Astrocyte of the cerebellum (primary cell): ENCODE data around the gene MBD3L1.

Experiments
- DNase-seq: peaks from one replicate; pipeline ENCODE4 v3.0.0-alpha.2; 2011; ENCODE audit warnings: low read depth
- H3K4me3 ChIP-seq: 2 replicates; pipeline ENCODE4 v1.5.1; 2011; ENCODE audit warnings: mild to moderate bottlenecking, low read depth, low read length, moderate library complexity
- CTCF ChIP-seq: IDR thresholded peaks from 2 replicates; pipeline ENCODE4 v1.5.1; 2012; ENCODE audit warnings: low read length, low read depth, moderate library complexity, mild to moderate bottlenecking; ENCODE audit errors: missing control alignments
- in situ Hi-C: cut with HindIII; loops from 2 replicates; pipeline ENCODE4 v1.10.0; 2017; ENCODE audit warnings: low sequenced_read_pairs

Gene MBD3L1

GRCh38 chr19:8835877-8836276 lies 3.7 kb downstream of the MBD3L1 start:
- no peak for DNase-seq
- no peak overlapping the region for H3K4me3 ChIP-seq
- in situ Hi-C loops = no loop called here
- TF ChIP-seq CTCF = no peak

GRCh38 chr19:8840708-8841107 lies 8.5 kb downstream of the MBD3L1 start:
- in situ Hi-C loops = no loop called here
- no peak overlapping the region for H3K4me3 ChIP-seq
- no peak for TF ChIP-seq CTCF
- no peak for DNase-seq

GRCh38 chr19:8846819-8847218 lies 14.6 kb downstream of the MBD3L1 start:
- no peak overlapping the region for H3K4me3 ChIP-seq
- in situ Hi-C loops = no loop called here
- no peak for DNase-seq
- TF ChIP-seq CTCF = no peak

GRCh38 chr19:8849232-8849631 lies 17.1 kb downstream of the MBD3L1 start:
- no peak for DNase-seq
- in situ Hi-C loops = no loop called here

GRCh38 chr19:8850488-8850887 lies 18.3 kb downstream of the MBD3L1 start:
- in situ Hi-C loops = loop anchor here (25.0 kb wide), 2 partner anchors 163 to 262 kb away; partner anchors contain the start of genes ACTL9, OR7G1 and OR7G2
- no peak overlapping the region for H3K4me3 ChIP-seq
- no peak for DNase-seq
- TF ChIP-seq CTCF = no peak

More at GRCh38 chr19:8849232-8849631, 17.1 kb downstream of the MBD3L1 start:
- H3K4me3 ChIP-seq = no peak overlapping the region
- no peak for TF ChIP-seq CTCF

GRCh38 chr19:8858260-8858659 lies 26.1 kb downstream of the MBD3L1 start:
- in situ Hi-C loops = loop anchor here (25.0 kb wide), 2 partner anchors 171 to 254 kb away; partner anchors contain the start of genes ACTL9, OR7G1 and OR7G2
- DNase-seq = no peak
- H3K4me3 ChIP-seq = no peak overlapping the region

More at GRCh38 chr19:8858260-8858659, 26.1 kb downstream of the MBD3L1 start:
- no peak for TF ChIP-seq CTCF
